Activated T-cell treated with anti-CD3 and anti-CD28 coated beads, Interleukin-2, amount 50 U/mL, for 4 hours (primary cell): Measurements from ENCODE around the gene COL1A1. TPM values are rescaled to one million over a fixed set of nuclear protein-coding genes. Genes with fewer than 3 reads are reported as not detected.

Experiments
- ATAC-seq, 2 donors: fragments of 200-7000 bp; cut with Tn5 transposase; one replicate each; pipeline ENCODE4 v1.10.0; 2021
- DNase-seq: peaks from one replicate; pipeline ENCODE4 v3.0.0-alpha.2; 2020
- H3K27me3 Mint-ChIP-seq: one replicate; pipeline ENCODE4 v1.8.0; 2021; ENCODE audit warnings: low read depth, mixed read lengths
- H3K36me3 Mint-ChIP-seq: one replicate; pipeline ENCODE4 v1.8.0; 2022; ENCODE audit warnings: mixed read lengths; ENCODE audit not compliant: insufficient read depth
- H3K4me1 Mint-ChIP-seq: one replicate; pipeline ENCODE4 v1.8.0; 2021; ENCODE audit warnings: low read depth, mixed read lengths
- H3K4me3 Mint-ChIP-seq: one replicate; pipeline ENCODE4 v1.8.0; 2021; ENCODE audit warnings: mild to moderate bottlenecking, moderate library complexity, mixed read lengths
- H3K9me3 Mint-ChIP-seq: one replicate; pipeline ENCODE4 v1.8.0; 2021; ENCODE audit warnings: mixed read lengths
- total RNA-seq, 3 donors: library from RNA; stranded (reverse); gene quantifications; one replicate each; pipeline ENCODE4 v1.2.1, GENCODE V29; 2021

The COL1A1 gene
- total RNA-seq, 3 donors from 2014 or later, result 1.6 to 3.2 (median 2.8) TPM

DNA sequence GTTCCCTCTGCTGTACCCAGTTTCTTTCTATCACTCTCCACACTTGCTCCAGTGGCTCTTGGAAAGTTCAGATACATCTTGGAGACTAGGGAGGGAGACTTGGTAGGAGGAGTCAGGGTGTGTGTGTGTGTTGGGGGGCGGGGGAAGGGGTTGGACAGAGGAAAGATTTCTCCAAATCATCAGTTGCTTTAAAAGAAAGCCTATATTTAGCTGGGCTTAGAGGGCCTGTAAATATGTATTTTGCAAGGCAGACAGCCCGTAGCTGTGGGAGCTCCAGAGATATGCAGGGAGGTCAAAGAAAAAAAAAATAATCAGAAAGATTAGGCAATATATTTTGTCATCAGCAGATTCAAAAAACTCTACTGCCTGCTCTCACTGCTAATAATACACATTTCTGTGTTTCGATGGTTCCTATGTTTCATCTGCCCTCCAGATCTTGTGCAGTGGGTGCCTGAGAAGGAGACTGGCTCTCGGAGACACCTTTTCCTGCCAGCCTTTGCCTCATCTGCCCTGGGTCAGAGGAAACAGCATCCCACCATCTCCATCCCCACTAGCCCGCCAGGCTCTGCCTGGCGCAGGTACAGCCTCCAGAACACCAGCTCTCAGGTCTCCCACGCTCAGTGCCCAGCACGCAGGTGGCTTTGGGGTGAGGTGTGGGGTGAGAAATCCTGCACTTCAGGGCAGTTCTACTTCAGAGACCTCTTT is 46.2 kb downstream of the COL1A1 start:
- DNase-seq (no peak), ATAC-seq (no peak)
- H3K27me3 Mint-ChIP-seq, result no peaks in the 10 kb centered on the region
- no peak overlapping the region for H3K4me3 Mint-ChIP-seq
- H3K4me1 Mint-ChIP-seq, result peaks cover 23% of the 10 kb centered on the region
- H3K36me3 Mint-ChIP-seq, result no peaks in the 10 kb centered on the region
- H3K9me3 Mint-ChIP-seq, result no peaks in the 10 kb centered on the region

DNA sequence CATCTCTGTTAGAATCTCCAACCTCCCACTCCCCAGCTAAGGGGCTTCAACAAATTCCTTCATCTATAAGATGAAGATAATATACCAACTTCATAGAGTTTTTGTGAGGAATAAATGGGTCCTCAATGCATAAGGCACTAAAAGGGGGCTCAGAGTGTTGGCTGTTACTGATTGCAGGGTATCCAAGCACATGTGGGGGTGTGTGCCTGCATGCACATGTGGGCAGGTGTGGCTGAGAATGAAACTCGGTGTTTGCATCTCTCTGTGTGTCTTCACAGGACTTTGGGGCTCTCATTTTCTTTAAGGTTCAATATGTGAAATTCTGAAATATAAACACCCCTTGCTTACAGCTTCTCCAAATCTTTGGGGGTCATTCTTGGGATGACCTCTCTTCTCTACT is 46.8 kb downstream of the COL1A1 start:
- ATAC-seq (no peak), DNase-seq (no peak)
- Mint-ChIP-seq H3K27me3 (no peaks in the 10 kb centered on the region), H3K4me1 (peaks cover 23% of the 10 kb centered on the region), H3K4me3 (no peak overlapping the region), H3K9me3 (no peaks in the 10 kb centered on the region), H3K36me3 (no peaks in the 10 kb centered on the region)

DNA sequence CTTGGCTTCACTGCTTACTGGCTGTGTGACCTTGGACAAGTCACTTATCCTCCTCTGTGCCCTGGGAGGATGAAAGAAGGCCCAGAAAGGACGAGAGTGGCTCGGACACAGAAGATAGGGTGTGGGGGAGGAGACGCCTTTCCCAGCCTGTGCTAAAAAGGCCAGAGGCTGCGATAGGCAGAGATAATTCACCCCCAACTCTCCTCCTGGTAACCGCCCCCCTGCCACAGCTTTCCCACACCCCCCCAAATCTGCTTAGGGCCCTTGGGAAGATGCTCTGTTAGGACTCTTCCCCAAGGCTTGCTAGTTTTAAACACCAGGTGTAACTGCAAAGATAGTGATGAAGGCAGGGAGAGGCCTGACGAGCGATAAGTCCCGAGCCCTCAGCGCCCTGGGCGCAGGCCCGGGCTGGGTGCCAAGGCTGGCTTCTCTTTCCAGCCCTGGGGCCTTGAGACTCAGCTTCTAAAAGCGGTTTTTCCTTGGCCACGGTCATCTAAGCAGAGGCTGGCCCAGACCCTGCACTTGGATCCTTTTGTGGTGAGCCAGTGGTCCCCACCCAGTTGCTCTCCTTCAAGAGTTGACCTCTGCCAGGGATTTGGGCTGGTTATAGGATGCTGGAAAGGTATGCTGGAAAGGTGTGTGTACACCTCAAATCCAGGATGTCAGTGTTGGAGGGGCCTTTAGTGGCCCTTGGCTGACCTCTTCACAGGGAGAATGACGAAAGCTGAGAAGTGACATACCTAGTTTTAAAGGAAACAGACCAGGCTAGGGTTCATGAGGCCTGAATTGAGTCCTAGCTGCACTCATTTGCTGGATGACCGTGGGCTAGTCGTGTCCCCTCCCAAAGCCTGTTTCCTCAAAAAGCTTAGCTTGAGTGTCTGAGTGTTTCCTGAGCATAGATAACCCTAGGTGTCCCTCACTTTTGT is 47.5 kb downstream of the COL1A1 start:
- H3K9me3 Mint-ChIP-seq, result no peaks in the 10 kb centered on the region
- H3K4me3 Mint-ChIP-seq, result no peak overlapping the region
- no peaks in the 10 kb centered on the region for H3K27me3 Mint-ChIP-seq
- H3K36me3 Mint-ChIP-seq, result no peaks in the 10 kb centered on the region
- ATAC-seq (no peak), DNase-seq (no peak)
- H3K4me1 Mint-ChIP-seq, result peaks cover 25% of the 10 kb centered on the region

DNA sequence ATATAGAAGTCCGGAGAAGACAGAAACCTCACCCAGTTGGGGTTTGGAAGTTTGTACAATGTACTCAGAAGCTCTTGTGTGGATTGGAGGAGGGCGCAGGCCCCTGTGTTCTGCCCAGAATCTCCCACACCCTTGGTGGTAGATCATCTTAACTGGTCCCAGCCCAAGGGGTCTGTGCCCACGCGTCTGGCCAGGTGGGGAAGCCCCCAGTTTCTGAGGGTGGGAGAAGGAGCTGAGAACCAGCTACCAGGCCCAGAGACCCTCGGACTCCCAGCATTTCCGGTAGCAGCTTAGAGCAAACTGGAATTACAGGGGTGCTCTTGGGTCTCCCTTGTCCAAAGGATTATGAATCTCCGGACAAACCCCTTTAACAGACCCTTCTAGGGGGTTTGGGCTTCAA is 48.7 kb downstream of the COL1A1 start:
- Mint-ChIP-seq H3K4me3 (no peak overlapping the region), H3K36me3 (no peaks in the 10 kb centered on the region), H3K27me3 (no peaks in the 10 kb centered on the region), H3K9me3 (no peaks in the 10 kb centered on the region), H3K4me1 (peaks cover 21% of the 10 kb centered on the region)
- no peak for ATAC-seq
- no peak for DNase-seq

DNA sequence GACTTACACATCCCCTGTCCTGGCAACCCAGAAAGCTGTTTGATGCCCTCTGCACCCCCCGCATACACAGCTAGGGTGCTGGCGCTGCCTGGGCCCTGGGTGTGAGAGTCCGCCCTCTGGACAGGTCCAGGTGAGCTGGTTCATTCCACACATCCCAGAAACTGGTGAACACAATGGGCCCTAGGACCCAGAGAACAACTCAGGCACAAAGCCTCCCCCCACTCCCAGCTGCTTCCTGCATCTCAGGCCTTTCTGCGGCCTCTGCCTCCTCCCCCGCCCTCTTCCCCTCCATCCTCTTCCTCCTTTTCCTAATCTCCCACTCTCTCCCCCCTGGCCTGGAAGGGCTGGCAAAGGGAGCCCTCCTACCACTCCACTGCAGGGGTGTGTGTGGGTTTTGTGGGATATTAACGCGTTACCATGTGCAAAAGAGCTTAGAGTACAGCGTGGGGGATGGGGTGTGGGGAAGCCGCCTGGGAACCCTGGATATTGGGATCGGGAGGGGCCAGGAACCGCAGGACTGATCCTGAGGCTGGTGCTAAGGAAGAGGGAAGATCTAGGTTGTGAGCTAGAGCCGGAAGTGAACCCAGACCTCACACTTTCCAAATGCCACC is 49.4 kb downstream of the COL1A1 start:
- peaks cover 26% of the 10 kb centered on the region for H3K4me1 Mint-ChIP-seq
- peaks cover 4% of the 10 kb centered on the region for H3K36me3 Mint-ChIP-seq
- DNase-seq (peak; percentile 34), ATAC-seq (peak; percentile 4 to 13)
- peak overlapping the region; percentile 85 for H3K4me3 Mint-ChIP-seq
- H3K27me3 Mint-ChIP-seq, result no peaks in the 10 kb centered on the region
- no peaks in the 10 kb centered on the region for H3K9me3 Mint-ChIP-seq

DNA sequence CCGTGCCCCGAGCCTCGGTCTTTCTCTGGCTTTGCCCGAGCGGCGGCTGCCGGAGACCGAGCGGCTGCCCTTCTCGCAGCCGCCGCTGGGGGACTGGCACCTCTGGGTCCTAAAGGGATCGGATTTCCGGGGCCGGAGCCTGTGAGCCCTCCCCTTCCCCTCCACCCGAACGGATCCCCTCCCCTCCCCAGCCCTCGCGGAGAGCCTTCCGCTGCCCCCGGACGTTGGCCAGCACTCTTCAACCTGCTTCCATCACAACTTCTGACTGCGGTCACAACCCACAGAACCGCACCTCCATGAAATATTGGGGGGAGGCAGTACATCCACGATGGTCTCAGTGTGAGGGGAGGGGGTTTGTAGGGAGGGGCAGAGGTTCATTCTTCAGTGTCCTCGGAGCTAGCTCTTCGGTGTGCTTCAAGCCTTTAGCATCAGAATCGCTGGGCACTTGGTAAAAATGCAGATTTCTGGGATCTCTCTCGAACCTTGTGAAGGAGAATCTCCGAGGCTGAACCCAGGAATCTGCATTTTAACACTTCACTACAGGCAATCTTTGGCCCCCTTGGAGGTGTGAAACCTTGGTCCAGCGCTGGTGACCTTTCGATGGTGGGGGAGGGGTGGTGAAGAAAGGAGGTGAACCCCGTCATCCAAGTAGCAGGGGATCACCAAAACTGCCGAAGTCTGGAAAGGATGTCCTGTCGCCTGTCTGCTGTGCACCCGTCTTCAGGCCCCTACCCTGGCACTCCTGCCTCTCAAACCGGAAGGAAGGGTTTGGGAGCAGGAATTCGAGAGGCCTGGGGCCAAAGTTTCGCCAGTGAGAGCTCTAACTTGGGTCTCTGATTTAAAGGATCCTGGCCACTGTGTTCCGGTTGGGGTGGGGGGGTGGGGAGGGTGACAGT is 50.1 kb downstream of the COL1A1 start:
- Mint-ChIP-seq H3K4me1 (peaks cover 34% of the 10 kb centered on the region), H3K9me3 (no peaks in the 10 kb centered on the region), H3K4me3 (peak overlapping the region; percentile 85), H3K36me3 (peaks cover 5% of the 10 kb centered on the region), H3K27me3 (no peaks in the 10 kb centered on the region)
- DNase-seq (peak; percentile 78), ATAC-seq (peak; percentile 71 to 74)

DNA sequence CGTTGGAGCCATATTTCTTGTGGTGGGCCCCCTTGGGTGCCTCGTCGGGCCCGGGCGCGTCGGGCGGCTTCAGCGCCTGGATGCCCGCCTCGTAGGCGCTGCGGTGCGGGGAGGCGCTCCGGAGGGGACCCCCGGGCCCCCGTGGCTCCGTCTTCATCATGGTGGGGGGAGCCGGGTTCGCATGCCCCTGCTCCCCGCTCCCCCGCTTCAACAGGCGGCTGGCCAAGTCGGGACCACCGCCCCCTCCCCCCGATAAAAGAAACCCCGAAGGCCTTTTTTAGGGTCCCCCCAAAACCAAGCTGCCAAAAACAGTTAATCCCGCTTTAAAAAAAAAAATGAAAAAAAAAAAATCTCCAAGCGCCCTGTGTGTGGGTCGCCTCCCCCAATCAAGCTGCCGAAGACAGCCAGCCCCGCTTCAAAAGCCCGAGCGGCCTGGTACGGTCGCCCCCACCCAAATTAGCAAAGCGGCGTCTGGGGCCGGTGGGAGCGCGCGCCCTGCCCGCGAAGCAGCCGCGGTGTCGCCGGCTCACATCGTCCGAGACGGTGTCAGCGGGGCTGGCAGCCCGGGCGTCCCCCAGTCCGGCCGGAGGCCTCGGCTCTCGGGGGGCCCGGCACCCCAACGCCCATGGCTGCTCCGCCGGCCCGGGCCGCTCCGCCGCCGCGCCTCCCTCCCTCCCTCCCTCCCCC is 50.9 kb downstream of the COL1A1 start, which contains the start of gene PPP1R9B:
Gene PPP1R9B, minus strand, starts transcription at position 324 of the 687 bp plus-strand sequence. Its CDS starts 164 bp downstream, at position 160.
- DNase-seq (no peak), ATAC-seq (peak; percentile 4 to 5)
- Mint-ChIP-seq H3K4me1 (peaks cover 38% of the 10 kb centered on the region), H3K27me3 (no peaks in the 10 kb centered on the region), H3K36me3 (peaks cover 5% of the 10 kb centered on the region), H3K9me3 (no peaks in the 10 kb centered on the region), H3K4me3 (peak within 1 kb of the TSS; percentile 91)

DNA sequence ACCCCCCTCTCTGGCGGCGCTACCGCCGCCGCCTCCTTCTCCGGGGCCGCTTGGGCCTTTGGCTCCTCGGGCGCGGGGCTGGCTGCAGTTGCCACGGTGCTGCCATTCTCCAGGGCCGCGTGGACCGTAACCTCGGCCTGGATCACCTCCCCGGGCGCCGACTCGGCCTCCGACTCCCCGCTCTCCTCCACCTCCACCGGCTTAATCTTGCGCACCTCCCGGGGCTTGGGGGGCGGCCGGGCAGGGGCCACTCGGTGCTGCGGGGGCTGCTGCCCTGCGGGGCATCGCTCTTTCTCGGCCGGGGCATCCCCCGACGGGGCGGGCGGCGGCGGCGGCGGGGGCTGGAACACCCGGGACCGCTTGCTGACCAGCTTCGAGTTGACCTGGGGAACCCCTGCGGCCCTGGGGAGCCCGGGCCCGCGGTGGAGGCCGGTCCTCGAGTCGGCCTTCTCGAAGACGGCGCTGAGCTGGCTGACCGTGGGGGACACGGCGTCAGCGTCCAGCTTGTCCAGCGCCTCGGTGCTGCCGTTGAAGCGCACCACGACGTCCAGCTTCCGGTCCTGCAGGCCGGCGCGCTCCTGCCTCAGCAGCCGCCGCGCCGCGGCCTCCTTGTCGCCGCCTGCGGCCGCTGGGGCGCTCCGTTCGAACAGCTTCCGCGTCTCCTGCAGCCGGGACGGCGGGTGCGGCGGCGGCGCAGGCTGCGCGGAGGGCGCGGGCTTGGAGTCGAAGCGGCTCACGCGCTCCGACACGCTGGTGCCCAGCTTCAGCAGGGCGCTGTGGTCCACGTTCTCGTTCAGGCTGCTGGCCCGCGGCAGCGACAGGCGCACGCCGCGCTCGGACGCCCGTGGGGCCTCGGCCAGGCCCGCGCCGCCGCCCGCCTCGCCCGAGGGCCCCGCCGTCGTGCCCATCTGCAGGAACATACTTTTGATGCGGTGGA is 51.7 kb downstream of the COL1A1 start:
- peak; percentile 13 to 22 for ATAC-seq
- H3K9me3 Mint-ChIP-seq, result no peaks in the 10 kb centered on the region
- no peaks in the 10 kb centered on the region for H3K27me3 Mint-ChIP-seq
- H3K4me3 Mint-ChIP-seq, result peak overlapping the region; percentile 91
- H3K36me3 Mint-ChIP-seq, result peaks cover 5% of the 10 kb centered on the region
- H3K4me1 Mint-ChIP-seq, result peaks cover 39% of the 10 kb centered on the region
- peak; percentile 58 for DNase-seq

DNA sequence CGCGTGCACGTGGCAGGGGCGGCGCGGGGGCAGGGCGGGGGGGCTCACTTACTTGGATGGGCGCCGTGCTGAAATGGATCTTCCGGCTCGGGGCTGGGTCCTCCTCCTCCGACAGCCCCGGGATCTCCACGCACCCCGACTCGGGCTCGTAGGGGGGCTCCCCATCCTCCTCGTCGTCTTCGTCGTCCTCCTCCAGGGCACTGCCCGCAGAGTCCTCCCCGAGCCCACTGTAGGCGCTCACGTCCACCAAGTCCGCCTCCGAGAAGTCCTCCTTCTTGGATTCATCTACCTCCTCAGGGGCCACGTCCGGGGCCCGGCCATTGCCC is 52.4 kb downstream of the COL1A1 start:
- peaks cover 12% of the 10 kb centered on the region for H3K36me3 Mint-ChIP-seq
- H3K9me3 Mint-ChIP-seq, result no peaks in the 10 kb centered on the region
- peaks cover 43% of the 10 kb centered on the region for H3K4me1 Mint-ChIP-seq
- H3K4me3 Mint-ChIP-seq, result peak overlapping the region; percentile 91
- ATAC-seq (no peak), DNase-seq (no peak)
- H3K27me3 Mint-ChIP-seq, result no peaks in the 10 kb centered on the region

DNA sequence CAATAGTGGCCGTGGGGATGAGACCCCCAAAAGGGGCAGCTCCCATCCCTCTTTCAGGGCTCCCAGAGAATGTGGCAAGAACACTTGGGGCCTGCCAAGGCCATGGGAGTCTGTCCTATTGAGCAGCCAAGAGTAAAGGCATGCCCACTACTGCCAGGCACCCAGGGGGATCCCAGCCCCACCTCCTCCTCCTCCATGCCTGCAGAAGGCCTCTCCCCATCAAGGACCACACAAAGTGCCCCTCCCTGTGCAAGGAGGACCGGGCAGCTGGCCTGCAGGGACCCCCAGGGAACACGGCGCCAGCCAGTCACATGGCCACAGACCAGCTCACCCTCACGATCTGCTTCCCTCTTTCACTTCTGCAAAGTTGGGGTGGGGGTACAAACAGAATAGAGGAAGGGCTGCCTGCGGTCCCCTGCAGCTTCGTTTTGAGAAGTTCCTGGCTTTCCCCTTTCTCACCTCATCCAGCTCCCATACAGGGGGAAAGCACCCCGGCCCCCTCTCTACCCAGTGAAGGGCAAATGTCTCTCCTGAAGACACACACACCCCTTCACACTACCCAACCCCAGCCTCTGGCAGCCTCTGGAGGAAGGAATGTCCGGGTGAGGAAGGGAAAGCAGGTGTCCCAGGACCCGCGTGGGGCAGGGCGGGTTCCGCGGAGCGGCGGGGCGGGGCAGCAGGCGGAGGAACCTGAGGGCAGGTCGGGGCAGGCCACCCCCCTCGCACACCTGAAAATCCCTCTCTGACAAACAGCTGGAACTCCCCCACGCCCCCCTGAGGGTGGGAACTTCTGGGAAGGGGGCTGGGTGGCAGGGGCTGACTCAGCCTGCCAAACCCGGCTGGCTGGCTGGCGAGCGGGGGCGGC is 53.0 kb downstream of the COL1A1 start:
- Mint-ChIP-seq H3K36me3 (peaks cover 18% of the 10 kb centered on the region), H3K4me1 (peaks cover 48% of the 10 kb centered on the region), H3K4me3 (peak overlapping the region; percentile 91), H3K27me3 (no peaks in the 10 kb centered on the region), H3K9me3 (no peaks in the 10 kb centered on the region)
- DNase-seq, result peak; percentile 90
- ATAC-seq, result peak; percentile 20 to 32

DNA sequence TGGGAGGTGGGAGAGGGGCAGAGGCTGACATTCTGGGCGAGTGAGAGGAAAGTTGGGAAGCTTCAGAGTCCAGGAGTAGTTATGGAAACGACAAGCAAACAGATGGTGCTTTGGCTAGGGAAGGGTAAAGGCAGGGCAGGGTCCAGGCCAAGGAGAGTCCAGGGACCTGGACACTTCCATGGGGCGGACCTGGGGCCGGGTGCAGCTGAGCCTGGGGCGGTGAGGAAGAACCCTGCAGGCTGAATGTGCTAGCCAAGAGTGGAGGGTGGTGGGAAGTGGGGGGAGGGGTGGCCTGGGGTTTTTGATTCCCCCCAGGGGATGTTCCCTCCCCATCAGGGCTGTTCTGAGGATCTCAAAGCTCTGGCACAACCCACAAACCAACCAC is 53.6 kb downstream of the COL1A1 start:
- Mint-ChIP-seq H3K4me1 (peaks cover 53% of the 10 kb centered on the region), H3K27me3 (no peaks in the 10 kb centered on the region), H3K36me3 (peaks cover 21% of the 10 kb centered on the region), H3K9me3 (no peaks in the 10 kb centered on the region), H3K4me3 (peak overlapping the region; percentile 91)
- no peak for ATAC-seq
- DNase-seq, result no peak
